ENCODE data around the gene ABHD18.
A peak's percentile ranks its signal among the peaks of the same experiment; 100 is the strongest.
"Not testable (repeated sequence)": the region's sequence is repeated elsewhere in the genome, so short reads cannot be mapped to it uniquely, and the experiment has no call there.

Gene ABHD18

DNA sequence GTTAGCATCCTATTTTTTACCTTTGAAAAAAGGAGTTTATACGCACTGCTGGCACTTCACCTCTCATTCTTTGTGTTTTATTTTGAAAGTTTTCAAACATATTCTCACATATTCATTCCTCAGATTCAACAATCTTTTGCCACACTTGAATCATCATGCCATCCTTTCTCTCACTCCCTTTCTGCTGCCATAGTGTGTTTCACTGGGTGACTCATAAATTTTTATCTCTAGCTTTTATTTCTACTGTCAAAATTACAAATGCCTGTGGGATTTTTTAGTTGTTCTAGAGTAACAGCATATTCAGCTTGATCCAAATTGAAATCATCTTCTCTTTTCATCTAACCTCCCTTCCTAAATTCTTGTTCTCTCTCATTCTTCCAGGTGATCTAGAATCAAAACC lies 28.2 kb upstream of the ABHD18 start:
- no peaks in the 10 kb centered on the region for H3K27me3 ChIP-seq (ENCODE audit: low read length)
- H2AFZ ChIP-seq (ENCODE audit: low read depth, low read length, severe bottlenecking): no peak overlapping the region
- H3K9ac ChIP-seq (ENCODE audit: low read length): no peak overlapping the region
- TF ChIP-seq EZH2phosphoT487 (conservative IDR thresholded peaks at IDR 0.05; ENCODE audit: low read length): no peak
- no peak overlapping the region for H3K27ac ChIP-seq (ENCODE audit: low read depth, low read length)
- no peaks in the 10 kb centered on the region for H3K79me2 ChIP-seq (ENCODE audit: insufficient read depth, low read length)
- H3K36me3 ChIP-seq (ENCODE audit: low read length): no peaks in the 10 kb centered on the region
- H3F3A ChIP-seq (ENCODE audit: insufficient read depth): no peaks in the 10 kb centered on the region; the same call in 1 of the 2 replicates
- H3K9me3 ChIP-seq (ENCODE audit: insufficient read depth, low read length): no peaks in the 10 kb centered on the region
- H4K20me1 ChIP-seq (ENCODE audit: low read depth, low read length): no peaks in the 10 kb centered on the region
- H3K4me2 ChIP-seq (ENCODE audit: low read depth, low read length, poor library complexity, severe bottlenecking): no peak overlapping the region
- H3K9me2 ChIP-seq (replicated peaks; ENCODE audit: insufficient read depth, low read length): no peaks in the 10 kb centered on the region
- no peak overlapping the region for H3K4me3 ChIP-seq (ENCODE audit: insufficient read depth, low read length, poor library complexity, severe bottlenecking)

DNA sequence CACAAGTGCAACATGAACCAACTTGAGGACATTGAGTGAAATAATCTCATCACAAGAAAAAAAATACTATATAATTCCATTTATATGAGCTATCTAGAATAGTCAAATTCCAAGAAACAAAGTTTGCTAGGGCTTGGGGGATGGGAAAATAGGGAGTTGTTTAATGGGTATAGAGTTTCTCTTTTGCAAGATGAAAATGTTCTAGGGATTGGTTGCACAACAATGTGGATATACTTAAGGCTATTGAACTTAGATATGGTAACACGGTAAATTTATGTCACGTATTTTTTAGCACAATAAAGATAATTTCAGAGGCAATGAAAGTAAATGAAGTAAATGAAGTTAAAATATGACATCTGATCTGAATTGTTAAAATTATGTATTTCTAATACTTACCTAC lies 8.1 kb upstream of the ABHD18 start:
- Histone ChIP-seq H3K27ac (ENCODE audit: low read depth, low read length) (no peak overlapping the region), H2AFZ (ENCODE audit: low read depth, low read length, severe bottlenecking) (no peak overlapping the region), H3K9me3 (ENCODE audit: insufficient read depth, low read length) (no peaks in the 10 kb centered on the region), H3K27me3 (ENCODE audit: low read length) (no peaks in the 10 kb centered on the region), H3K9ac (ENCODE audit: low read length) (no peak overlapping the region), H3K4me3 (ENCODE audit: insufficient read depth, low read length, poor library complexity, severe bottlenecking) (no peak overlapping the region), H3K9me2 (replicated peaks; ENCODE audit: insufficient read depth, low read length) (no peaks in the 10 kb centered on the region), H3K4me2 (ENCODE audit: low read depth, low read length, poor library complexity, severe bottlenecking) (no peak overlapping the region), H3K79me2 (ENCODE audit: insufficient read depth, low read length) (0 out of 2 replicates have a peak, but pooled peaks cover 4% of the 10 kb centered on the region), H4K20me1 (ENCODE audit: low read depth, low read length) (no peaks in the 10 kb centered on the region), H3K36me3 (ENCODE audit: low read length) (no peaks in the 10 kb centered on the region), H3F3A (ENCODE audit: insufficient read depth) (no peaks in the 10 kb centered on the region)
- TF ChIP-seq EZH2phosphoT487 (conservative IDR thresholded peaks at IDR 0.05; ENCODE audit: low read length): no peak
- TF ChIP-seq, protein P1, sequence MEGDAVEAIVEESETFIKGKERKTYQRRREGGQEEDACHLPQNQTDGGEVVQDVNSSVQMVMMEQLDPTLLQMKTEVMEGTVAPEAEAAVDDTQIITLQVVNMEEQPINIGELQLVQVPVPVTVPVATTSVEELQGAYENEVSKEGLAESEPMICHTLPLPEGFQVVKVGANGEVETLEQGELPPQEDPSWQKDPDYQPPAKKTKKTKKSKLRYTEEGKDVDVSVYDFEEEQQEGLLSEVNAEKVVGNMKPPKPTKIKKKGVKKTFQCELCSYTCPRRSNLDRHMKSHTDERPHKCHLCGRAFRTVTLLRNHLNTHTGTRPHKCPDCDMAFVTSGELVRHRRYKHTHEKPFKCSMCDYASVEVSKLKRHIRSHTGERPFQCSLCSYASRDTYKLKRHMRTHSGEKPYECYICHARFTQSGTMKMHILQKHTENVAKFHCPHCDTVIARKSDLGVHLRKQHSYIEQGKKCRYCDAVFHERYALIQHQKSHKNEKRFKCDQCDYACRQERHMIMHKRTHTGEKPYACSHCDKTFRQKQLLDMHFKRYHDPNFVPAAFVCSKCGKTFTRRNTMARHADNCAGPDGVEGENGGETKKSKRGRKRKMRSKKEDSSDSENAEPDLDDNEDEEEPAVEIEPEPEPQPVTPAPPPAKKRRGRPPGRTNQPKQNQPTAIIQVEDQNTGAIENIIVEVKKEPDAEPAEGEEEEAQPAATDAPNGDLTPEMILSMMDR (IDR thresholded peaks at IDR 0.05; ENCODE audit: insufficient read depth, low read length, poor library complexity, severe bottlenecking): no peak

DNA sequence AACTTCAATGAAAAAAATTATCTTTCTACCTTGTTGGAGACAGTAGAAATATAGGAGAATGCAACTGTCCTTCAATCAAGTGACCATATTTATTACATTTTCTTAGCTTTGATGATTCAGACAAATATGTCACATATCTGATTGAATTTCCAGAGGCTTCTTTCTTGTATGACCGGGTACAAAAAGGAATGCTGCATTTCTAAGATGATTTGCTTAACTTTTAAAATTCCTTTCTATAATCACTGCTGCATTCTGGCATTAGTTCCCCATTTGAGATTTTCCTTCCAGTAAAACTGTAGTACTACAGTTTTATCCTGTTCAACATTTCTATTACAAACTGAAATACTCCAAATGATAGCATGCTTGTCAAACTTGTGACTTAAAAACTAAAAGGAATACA lies 5.4 kb upstream of the ABHD18 start:
- Histone ChIP-seq H3K9me2 (replicated peaks; ENCODE audit: insufficient read depth, low read length) (no peaks in the 10 kb centered on the region), H3K27ac (ENCODE audit: low read depth, low read length) (no peak overlapping the region), H2AFZ (ENCODE audit: low read depth, low read length, severe bottlenecking) (no peak overlapping the region), H4K20me1 (ENCODE audit: low read depth, low read length) (no peaks in the 10 kb centered on the region), H3F3A (ENCODE audit: insufficient read depth) (no peaks in the 10 kb centered on the region), H3K4me2 (ENCODE audit: low read depth, low read length, poor library complexity, severe bottlenecking) (no peak overlapping the region), H3K4me3 (ENCODE audit: insufficient read depth, low read length, poor library complexity, severe bottlenecking) (no peak overlapping the region), H3K36me3 (ENCODE audit: low read length) (no peaks in the 10 kb centered on the region), H3K27me3 (ENCODE audit: low read length) (no peaks in the 10 kb centered on the region), H3K79me2 (ENCODE audit: insufficient read depth, low read length) (peaks cover 15% of the 10 kb centered on the region; the same call in 1 of the 2 replicates), H3K9ac (ENCODE audit: low read length) (no peak overlapping the region), H3K9me3 (ENCODE audit: insufficient read depth, low read length) (no peaks in the 10 kb centered on the region)
- TF ChIP-seq EZH2phosphoT487 (conservative IDR thresholded peaks at IDR 0.05; ENCODE audit: low read length): no peak
- TF ChIP-seq, protein P1 (IDR thresholded peaks at IDR 0.05; ENCODE audit: insufficient read depth, low read length, poor library complexity, severe bottlenecking): no peak

DNA sequence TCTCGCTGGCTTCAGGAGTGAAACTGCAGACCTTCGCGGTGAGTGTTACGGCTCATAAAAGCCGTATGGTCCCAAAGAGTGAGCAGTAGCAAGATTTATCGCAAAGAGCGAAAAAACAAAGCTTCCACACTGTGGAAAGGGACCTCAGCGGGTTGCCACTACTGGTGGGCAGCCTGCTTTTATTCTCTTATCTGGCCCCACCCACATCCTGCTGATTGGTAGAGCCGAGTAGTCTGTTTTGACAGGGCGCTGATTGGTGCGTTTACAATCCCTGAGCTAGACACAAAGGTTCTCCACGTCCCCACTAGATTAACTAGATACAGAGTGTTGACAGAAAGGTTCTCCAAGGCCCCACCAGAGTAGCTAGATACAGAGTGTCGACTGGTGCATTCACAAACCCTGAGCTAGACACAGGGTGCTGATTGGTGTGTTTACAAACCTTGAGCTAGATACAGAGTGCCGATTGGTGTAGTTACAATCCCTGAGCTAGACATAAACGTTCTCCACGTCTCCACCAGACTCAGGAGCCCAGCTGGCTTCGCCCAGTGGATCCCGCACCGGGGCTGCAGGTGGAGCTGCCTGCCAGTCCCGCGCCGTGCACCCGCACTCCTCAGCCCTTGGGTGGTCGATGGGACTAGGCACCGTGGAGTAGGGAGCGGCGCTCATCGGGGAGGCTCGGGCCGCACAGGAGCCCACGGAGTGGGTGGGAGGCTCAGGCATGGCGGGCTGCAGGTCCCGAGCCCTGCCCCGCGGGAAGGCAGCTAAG lies 1.4 kb upstream of the ABHD18 start:
- H2AFZ ChIP-seq (ENCODE audit: low read depth, low read length, severe bottlenecking); H3K9me2 ChIP-seq (replicated peaks; ENCODE audit: insufficient read depth, low read length); H4K20me1 ChIP-seq (ENCODE audit: low read depth, low read length); H3F3A ChIP-seq (ENCODE audit: insufficient read depth); H3K27ac ChIP-seq (ENCODE audit: low read depth, low read length); H3K9me3 ChIP-seq (ENCODE audit: insufficient read depth, low read length); H3K36me3 ChIP-seq (ENCODE audit: low read length); H3K4me2 ChIP-seq (ENCODE audit: low read depth, low read length, poor library complexity, severe bottlenecking); H3K4me3 ChIP-seq (ENCODE audit: insufficient read depth, low read length, poor library complexity, severe bottlenecking); H3K27me3 ChIP-seq (ENCODE audit: low read length): not testable (repeated sequence)
- Histone ChIP-seq H3K79me2 (ENCODE audit: insufficient read depth, low read length) (peaks cover 48% of the 10 kb centered on the region), H3K9ac (ENCODE audit: low read length) (peak overlapping the region; percentile 89; the same call in 1 of the 2 replicates)

DNA sequence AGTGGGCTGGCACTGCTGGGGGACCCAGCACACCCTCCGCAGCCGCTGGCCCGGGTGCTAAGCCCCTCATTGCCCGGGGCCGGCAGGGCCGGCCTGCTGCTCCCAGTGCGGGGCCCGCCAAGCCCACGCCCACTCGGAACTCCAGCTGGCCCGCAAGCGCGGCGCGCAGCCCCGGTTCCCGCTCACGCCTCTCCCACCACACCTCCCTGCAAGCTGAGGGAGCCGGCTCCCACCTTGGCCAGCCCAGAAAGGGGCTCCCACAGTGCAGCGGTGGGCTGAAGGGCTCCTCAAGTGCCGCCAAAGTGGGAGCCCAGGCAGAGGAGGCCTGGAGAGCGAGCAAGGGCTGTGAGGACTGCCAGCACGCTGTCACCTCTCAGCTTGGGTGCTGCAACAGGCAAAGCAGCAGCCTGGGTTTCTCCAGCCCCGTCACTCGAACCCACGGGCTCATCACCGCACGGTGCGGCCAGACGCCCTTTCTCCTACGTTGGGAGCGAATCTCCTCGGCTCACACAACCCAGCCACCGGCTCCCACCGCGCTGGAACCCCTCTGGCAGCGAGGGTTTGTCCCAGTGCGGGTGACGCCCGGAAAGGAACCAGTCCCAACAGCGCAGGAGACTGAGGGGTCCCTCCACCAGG lies 662 bp upstream of the ABHD18 start:
- not testable (repeated sequence) for H4K20me1 ChIP-seq (ENCODE audit: low read depth, low read length); H3K36me3 ChIP-seq (ENCODE audit: low read length); H3F3A ChIP-seq (ENCODE audit: insufficient read depth); H3K9me3 ChIP-seq (ENCODE audit: insufficient read depth, low read length); H3K9me2 ChIP-seq (replicated peaks; ENCODE audit: insufficient read depth, low read length); H3K27me3 ChIP-seq (ENCODE audit: low read length)
- Histone ChIP-seq H3K27ac (ENCODE audit: low read depth, low read length) (peak overlapping the region; percentile 50), H3K79me2 (ENCODE audit: insufficient read depth, low read length) (peaks cover 55% of the 10 kb centered on the region), H3K9ac (ENCODE audit: low read length) (peak overlapping the region; percentile 89), H3K4me3 (ENCODE audit: insufficient read depth, low read length, poor library complexity, severe bottlenecking) (peak overlapping the region; percentile 88), H3K4me2 (ENCODE audit: low read depth, low read length, poor library complexity, severe bottlenecking) (peak overlapping the region; percentile 44), H2AFZ (ENCODE audit: low read depth, low read length, severe bottlenecking) (peak overlapping the region; percentile 88)

Data from SU-DHL-6 (cell line).